GM21367 (cell line): ENCODE measurements around the gene GALNT6.
"Not testable (repeated sequence)": the region's sequence is repeated elsewhere in the genome, so short reads cannot be mapped to it uniquely, and the experiment has no call there.

Source experiments
- ATAC-seq: cut with Tn5 transposase; IDR thresholded peaks from one replicate; pipeline ENCODE4 v1.9.1; 2021; ENCODE audit not compliant: unreplicated experiment

GALNT6 gene

GRCh38 chr12:51359851-51360250 lies 31.4 kb downstream of the GALNT6 start:
- no peak for ATAC-seq

DNA sequence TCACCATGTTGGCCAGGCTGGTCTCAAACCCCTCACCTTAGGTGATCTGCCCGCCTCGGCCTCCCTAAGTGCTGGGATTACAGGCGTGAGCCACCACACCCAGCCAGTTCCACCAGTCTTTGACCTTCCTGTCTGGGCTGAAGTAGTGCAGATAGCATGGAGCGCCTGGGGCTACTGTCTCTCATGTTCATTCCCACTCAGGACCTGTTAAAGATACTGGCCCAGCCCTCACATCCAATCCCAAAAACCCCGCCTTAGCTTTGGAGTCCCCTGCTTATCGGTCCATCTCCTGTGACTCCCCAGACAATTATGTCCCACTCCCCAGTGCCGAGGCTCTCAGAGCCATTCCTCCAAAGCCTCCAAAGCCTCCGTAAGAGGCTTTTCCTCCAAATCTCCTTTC lies 32.7 kb downstream of the GALNT6 start:
- no peak for ATAC-seq

DNA sequence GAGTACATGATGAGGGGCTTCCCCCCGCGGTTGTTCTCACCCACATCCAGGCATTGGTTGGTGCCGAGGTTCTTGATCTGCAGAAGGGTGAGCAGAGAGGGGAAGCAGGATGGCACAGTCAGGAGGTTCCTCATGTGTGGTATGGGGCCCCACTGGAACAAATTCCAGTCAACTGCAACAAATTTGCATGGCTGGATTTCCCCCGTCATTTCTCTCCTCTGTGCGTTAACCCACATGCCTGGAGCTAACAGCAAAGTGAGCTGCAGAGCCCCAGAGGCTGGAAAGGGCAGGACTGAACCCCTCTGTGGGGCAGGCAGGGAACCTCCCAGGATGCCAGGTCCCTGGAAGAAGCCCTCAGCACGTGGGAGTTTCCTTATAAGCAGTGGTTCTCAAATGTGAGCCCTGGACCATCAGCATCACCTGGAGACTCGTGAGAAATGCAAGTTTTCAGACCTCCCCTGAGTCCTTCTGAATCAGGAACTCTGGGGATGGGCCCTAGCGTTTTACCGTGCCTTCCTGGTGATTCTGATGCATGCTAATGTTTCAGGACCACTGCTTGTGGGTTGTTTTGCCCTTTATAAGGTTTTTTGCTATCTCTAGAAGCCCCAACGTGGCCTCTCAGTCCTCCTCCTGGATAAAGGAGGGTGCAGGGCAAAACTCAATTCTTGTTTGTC lies 33.7 kb downstream of the GALNT6 start:
- no peak for ATAC-seq

GRCh38 chr12:51351913-51352532 lies 39.2 kb downstream of the GALNT6 start:
- no peak for ATAC-seq

DNA sequence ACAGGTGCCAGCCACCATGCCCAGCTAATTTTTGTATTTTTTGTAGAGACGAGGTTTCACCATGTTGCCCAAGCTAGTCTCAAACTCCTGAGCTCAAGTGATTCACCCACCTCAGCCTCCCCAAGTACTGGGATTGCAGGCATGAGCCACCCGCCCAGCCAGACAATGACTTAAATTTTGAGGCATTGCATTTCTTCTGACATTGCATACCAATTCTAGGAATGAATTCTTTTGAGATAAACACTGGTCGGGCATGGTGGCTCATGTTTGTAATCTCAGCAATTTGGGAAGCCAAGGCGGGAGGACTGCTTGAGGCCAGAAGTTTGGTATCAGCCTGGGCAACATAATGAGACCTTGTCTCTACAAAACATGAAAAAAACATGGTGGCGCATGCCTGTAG lies 42.2 kb downstream of the GALNT6 start:
- no peak for ATAC-seq

- ATAC-seq = no peak
These were observed 43.1 kb downstream of the GALNT6 start for GRCh38 chr12:51348116-51348515.

DNA sequence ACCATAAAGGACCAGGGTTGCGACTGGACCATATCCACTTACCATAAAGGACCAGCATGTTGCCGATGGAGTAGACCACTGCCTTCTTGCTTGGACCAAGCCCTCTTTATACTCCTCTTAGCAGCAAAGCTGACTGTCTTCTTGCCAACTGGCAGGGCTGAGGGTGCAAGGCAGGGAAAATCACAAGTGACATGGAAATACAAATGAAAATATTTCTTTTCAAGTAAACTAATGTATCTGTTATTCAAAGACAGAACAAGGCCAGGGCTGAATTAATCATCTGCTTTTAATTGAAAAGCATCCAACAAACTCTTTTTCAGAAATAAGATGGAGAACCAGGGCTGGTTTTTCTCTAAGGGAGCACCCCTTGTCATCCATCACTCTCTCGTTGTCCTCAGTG lies 44.6 kb downstream of the GALNT6 start, which contains the start of gene CELA1:
TSS of gene CELA1 (minus strand) at position 99 of the 400 bp plus-strand sequence. CDS start at position 58, 41 bp downstream.
- ATAC-seq = no peak

GRCh38 chr12:51345681-51346080 lies 45.5 kb downstream of the GALNT6 start:
- ATAC-seq = no peak

DNA sequence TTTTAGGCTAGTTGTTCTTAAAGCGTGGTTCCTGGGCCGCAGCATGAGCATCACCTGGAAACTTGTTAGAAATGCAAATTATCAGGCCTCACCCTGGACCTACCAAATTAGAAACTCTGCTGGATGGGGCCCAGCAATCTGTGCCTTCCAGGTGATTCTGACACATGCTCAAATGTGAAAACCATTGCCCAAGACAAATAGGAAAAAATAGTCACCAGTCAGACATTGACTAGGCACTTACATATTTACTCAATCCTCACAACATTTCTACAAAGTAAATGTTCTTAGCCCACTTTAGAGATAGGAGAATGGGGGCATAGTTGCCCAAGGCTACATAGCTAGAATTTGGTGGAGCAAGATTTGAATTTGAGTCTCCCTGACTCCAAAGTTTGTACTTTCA lies 48.0 kb downstream of the GALNT6 start:
- no peak for ATAC-seq

- ATAC-seq = no peak
These were observed 48.8 kb downstream of the GALNT6 start for GRCh38 chr12:51342416-51342815.

- no peak for ATAC-seq
These were observed 49.8 kb downstream of the GALNT6 start for GRCh38 chr12:51341251-51342007.

- ATAC-seq = no peak
These were observed 51.5 kb downstream of the GALNT6 start for GRCh38 chr12:51339750-51340149.

GRCh38 chr12:51337336-51337735 lies 53.9 kb downstream of the GALNT6 start:
- not testable (repeated sequence) for ATAC-seq

DNA sequence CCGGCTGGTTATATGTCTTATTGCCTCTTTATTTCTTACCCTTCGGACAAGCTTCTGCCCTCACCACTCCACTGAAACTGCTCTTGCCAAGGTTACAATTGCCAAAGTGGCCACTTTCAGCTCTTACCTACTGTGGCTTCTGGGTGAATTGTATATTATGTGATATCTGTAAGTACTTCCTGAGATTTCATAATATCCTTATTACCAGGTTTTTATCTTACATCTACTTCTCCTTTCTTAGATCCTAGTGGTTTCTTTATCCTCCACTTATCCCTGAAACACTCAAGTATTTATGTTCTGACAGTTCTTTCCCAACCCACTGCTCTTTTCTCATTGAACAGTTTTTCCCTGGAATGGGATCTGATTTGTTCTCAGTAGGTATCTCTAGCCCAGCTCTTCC lies 55.3 kb downstream of the GALNT6 start:
- no peak for ATAC-seq

- ATAC-seq = no peak
These were observed 56.4 kb downstream of the GALNT6 start for GRCh38 chr12:51334764-51335163.

- ATAC-seq = no peak
These were observed 57.7 kb downstream of the GALNT6 start for GRCh38 chr12:51333536-51333935.

- ATAC-seq = no peak
These were observed 61.0 kb downstream of the GALNT6 start for GRCh38 chr12:51330186-51330585.

DNA sequence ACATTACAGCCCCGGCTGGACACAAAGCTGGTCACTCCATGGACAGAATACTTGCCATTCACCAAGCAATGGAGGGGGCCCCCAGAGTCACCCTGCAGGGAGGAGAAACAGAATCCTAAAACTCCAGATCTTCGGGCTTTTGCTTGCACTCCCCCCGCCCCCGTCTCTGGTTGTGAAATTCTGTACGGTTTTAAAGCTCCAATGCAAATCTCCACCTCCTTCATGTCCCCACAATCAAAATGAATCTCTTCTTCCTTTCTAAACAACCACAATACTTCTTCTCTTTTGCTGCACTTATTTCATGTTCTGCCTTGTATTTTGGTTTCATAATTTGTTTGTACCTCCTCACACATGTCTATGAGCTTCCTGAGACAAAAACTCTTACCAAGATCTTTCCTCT lies 61.5 kb downstream of the GALNT6 start:
- ATAC-seq = no peak

DNA sequence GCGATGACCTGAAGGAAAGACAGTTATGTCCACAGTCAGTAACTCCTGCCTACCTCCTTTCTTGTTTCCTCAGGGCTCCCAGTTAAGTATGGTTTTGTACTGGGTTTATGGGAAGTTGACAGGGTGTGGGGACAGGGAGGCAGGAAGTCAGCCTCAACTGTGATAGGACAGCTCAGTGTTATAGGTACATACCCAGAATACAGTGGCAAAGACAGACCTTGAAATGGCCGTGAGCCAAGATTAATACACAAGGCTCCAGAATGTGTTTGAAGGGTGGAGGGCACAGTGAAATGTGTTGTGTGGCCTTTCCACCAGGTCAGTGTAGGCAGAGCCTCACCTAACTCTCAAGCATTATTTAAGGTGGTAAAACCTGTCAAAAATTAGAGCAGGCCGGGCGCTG lies 62.6 kb downstream of the GALNT6 start:
- ATAC-seq = no peak

- peak; percentile 32 for ATAC-seq
These were observed 64.3 kb downstream of the GALNT6 start for GRCh38 chr12:51326698-51327439.

DNA sequence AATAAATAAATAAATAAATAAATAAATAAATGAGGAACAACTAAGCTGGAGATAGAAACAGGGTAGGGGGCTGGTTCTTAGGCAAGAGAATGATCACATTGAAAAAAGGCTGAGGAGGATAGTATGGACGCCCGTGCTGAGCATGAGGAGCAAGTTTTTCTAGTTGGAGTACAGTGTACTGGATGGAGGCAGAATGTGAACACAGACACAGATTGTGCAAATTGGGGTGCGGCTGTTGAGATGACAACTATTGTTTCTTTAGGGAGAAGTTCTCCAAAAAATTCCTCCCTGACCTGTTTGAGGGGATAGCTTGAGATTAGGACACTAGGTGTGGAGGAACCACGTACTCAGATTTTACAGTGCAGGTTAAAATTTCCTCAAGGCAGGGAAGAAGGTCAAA lies 66.3 kb downstream of the GALNT6 start:
- ATAC-seq = no peak
